PC-3 (cell line): Measurements from ENCODE around the gene HGD. TPM values are rescaled to one million over a fixed set of nuclear protein-coding genes. Genes with fewer than 3 reads are reported as not detected.

Experiments used
- ATAC-seq: fragments of 200-7000 bp; cut with Tn5 transposase; 2 replicates; pipeline ENCODE4 v1.9.1; 2020; ENCODE audit warnings: mild to moderate bottlenecking, moderate library complexity
- BruUV-seq: library from RNA; stranded (reverse); fragments of 400-500 nt; replicated peaks from 2 replicates; lab custom pipeline; 2021; lab: Mats Ljungman, UMichigan
- CTCF ChIA-PET: fragments of 300-600 bp; sonication (Branson Sonifier 250); formaldehyde crosslinking; loops from one replicate; lab custom pipeline; 2022; ENCODE audit warnings: antibody characterized with exemption; lab: Charles Lee
- POLR2A ChIA-PET: fragments of 300-600 bp; sonication (Branson Sonifier 250); formaldehyde crosslinking; loops from one replicate; lab custom pipeline; 2022; ENCODE audit warnings: antibody characterized with exemption; ENCODE audit not compliant: unreplicated experiment; lab: Charles Lee
- DNase-seq: peaks from one replicate; pipeline ENCODE4 v3.0.0-alpha.2; 2015
- H2AFZ ChIP-seq: fragments of 300-600 bp; sonication (generic); 2 replicates; pipeline ENCODE4 v1.6.0; 2016; ENCODE audit warnings: antibody characterized with exemption, low read length
- H3F3A ChIP-seq: fragments of 300-600 bp; sonication (generic); one replicate; pipeline ENCODE4 v1.6.0; 2017; ENCODE audit warnings: antibody characterized with exemption, low read length, control low read depth, mild to moderate bottlenecking; ENCODE audit not compliant: unreplicated experiment
- H3K27ac ChIP-seq: fragments of 300-600 bp; sonication (generic); 2 replicates; pipeline ENCODE4 v1.5.1; 2016; ENCODE audit warnings: mild to moderate bottlenecking, low read length
- H3K27me3 ChIP-seq: fragments of 300-600 bp; sonication (generic); 2 replicates; pipeline ENCODE4 v1.6.1; 2016; ENCODE audit warnings: low read length, mixed read lengths
- H3K36me3 ChIP-seq: fragments of 300-600 bp; sonication (generic); 2 replicates; pipeline ENCODE4 v1.6.1; 2016; ENCODE audit warnings: low read depth, mixed run types, low read length, mixed read lengths
- H3K4me1 ChIP-seq: fragments of 300-600 bp; sonication (generic); 2 replicates; pipeline ENCODE4 v1.5.1; 2016; ENCODE audit warnings: low read length; ENCODE audit not compliant: insufficient read depth
- H3K4me2 ChIP-seq: fragments of 300-600 bp; sonication (generic); 2 replicates; pipeline ENCODE4 v1.6.0; 2016; ENCODE audit warnings: low read length
- H3K4me3 ChIP-seq: fragments of 300-600 bp; sonication (generic); 2 replicates; pipeline ENCODE4 v1.5.1; 2016; ENCODE audit warnings: mild to moderate bottlenecking, low read length, mixed read lengths
- H3K79me2 ChIP-seq: fragments of 300-600 bp; sonication (generic); 2 replicates; pipeline ENCODE4 v1.6.1; 2017; ENCODE audit warnings: low read length, mixed read lengths
- H3K9ac ChIP-seq: fragments of 300-600 bp; sonication (generic); 2 replicates; pipeline ENCODE4 v1.6.0; 2016; ENCODE audit warnings: mild to moderate bottlenecking, low read length
- H3K9me2 ChIP-seq: fragments of 300-600 bp; sonication (generic); replicated peaks from 2 replicates; pipeline ENCODE4 v1.6.1; 2016; ENCODE audit warnings: mixed run types, low read length, mixed read lengths
- H3K9me3 ChIP-seq: fragments of 300-600 bp; sonication (generic); 2 replicates; pipeline ENCODE4 v1.6.1; 2016; ENCODE audit warnings: low read length, mixed read lengths
- H4K20me1 ChIP-seq: fragments of 300-600 bp; sonication (generic); 2 replicates; pipeline ENCODE4 v1.6.1; 2016; ENCODE audit warnings: low read length, mixed read lengths
- EZH2 ChIP-seq: fragments of 300-600 bp; sonication (generic); IDR thresholded peaks from one replicate; pipeline ENCODE4 v1.6.1; 2017; ENCODE audit warnings: antibody characterized with exemption, mild to moderate bottlenecking, low read length; ENCODE audit not compliant: unreplicated experiment
- EZH2phosphoT487 ChIP-seq: fragments of 300-600 bp; sonication (generic); IDR thresholded peaks from 2 replicates; pipeline ENCODE4 v1.6.1; 2018; ENCODE audit warnings: mild to moderate bottlenecking, antibody characterized with exemption, low read length, borderline replicate concordance
- intact Hi-C: fragments of 100-400 bp; cut with micrococcal nuclease; formaldehyde crosslinking; loops from 2 replicates; pipeline ENCODE4 v1.9.0; 2023
- total RNA-seq: library from RNA; depleted of rRNA; stranded (reverse); fragments of >200 nt; gene quantifications from 2 replicates; pipeline ENCODE4 v1.2.3, GENCODE V29; 2014
- TF ChIP-seq, protein P1 (sequence below): fragments of 300-600 bp; sonication (generic); conservative IDR thresholded peaks from 2 replicates; pipeline ENCODE4 v1.5.1; 2017; ENCODE audit warnings: antibody characterized with exemption, low read depth, mild to moderate bottlenecking, low read length

Gene HGD
- total RNA-seq, 1 experiment from 2014 or later: 0.11 TPM

DNA sequence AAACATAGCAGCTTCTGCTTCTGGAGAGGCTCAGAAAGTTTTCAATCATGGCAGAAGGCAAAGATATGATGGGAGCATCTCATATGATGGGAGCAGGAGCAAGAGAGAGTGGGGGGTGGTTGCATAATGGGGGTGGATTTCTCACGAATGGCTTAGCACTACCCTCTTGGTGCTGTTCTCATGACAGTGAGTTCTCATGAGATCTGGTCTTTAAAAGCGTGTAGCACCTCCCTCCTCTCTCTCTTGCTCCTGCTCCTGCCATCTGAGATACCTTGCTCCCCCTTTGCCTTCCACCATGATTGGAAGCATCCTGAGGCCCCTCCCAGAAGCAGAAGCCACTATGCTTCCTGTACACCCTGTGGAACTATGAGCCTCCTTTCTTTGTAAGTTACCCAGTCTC is 22.2 kb downstream of the HGD start:
- ChIA-PET POLR2A (no interaction called here), CTCF (no interaction called here)
- no peak for ATAC-seq
- no peaks in the 10 kb centered on the region for H3F3A ChIP-seq
- H3K4me2 ChIP-seq: no peak overlapping the region
- H3K27ac ChIP-seq: no peak overlapping the region
- TF ChIP-seq EZH2phosphoT487: no peak
- TF ChIP-seq, protein P1, sequence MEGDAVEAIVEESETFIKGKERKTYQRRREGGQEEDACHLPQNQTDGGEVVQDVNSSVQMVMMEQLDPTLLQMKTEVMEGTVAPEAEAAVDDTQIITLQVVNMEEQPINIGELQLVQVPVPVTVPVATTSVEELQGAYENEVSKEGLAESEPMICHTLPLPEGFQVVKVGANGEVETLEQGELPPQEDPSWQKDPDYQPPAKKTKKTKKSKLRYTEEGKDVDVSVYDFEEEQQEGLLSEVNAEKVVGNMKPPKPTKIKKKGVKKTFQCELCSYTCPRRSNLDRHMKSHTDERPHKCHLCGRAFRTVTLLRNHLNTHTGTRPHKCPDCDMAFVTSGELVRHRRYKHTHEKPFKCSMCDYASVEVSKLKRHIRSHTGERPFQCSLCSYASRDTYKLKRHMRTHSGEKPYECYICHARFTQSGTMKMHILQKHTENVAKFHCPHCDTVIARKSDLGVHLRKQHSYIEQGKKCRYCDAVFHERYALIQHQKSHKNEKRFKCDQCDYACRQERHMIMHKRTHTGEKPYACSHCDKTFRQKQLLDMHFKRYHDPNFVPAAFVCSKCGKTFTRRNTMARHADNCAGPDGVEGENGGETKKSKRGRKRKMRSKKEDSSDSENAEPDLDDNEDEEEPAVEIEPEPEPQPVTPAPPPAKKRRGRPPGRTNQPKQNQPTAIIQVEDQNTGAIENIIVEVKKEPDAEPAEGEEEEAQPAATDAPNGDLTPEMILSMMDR: no peak
- TF ChIP-seq EZH2: no peak
- peaks cover 11% of the 10 kb centered on the region for H3K4me1 ChIP-seq
- H2AFZ ChIP-seq: no peak overlapping the region
- no peaks in the 10 kb centered on the region for H4K20me1 ChIP-seq
- no peaks in the 10 kb centered on the region for H3K36me3 ChIP-seq
- no peaks in the 10 kb centered on the region for H3K9me2 ChIP-seq
- no peak overlapping the region for H3K4me3 ChIP-seq
- no TSS peak for BruUV-seq
- H3K9me3 ChIP-seq: no peaks in the 10 kb centered on the region
- intact Hi-C loops: no loop called here
- no peaks in the 10 kb centered on the region for H3K27me3 ChIP-seq
- no peak for DNase-seq
- H3K9ac ChIP-seq: no peak overlapping the region
- no peaks in the 10 kb centered on the region for H3K79me2 ChIP-seq

DNA sequence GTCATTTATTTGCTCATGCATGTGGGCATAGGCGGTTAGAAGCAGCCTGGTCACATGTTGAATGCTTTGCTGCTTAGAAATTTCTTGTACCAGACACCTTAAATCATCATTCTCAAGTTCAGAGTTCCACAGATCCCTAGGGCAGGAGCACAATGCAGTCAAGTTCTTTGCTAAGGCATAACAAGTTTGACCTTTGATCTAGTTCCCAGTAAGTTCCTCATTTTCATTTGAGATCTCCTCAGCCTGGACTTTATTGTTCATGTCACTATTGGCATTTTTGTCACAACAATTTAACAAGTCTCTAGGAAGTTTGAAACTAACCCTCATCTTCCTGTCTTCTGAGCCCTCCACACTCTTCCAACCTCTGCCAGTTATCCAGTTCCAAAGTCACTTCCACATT is 22.8 kb downstream of the HGD start:
- intact Hi-C loops: no loop called here
- CTCF ChIA-PET: no interaction called here
- H3K4me2 ChIP-seq: no peak overlapping the region

DNA sequence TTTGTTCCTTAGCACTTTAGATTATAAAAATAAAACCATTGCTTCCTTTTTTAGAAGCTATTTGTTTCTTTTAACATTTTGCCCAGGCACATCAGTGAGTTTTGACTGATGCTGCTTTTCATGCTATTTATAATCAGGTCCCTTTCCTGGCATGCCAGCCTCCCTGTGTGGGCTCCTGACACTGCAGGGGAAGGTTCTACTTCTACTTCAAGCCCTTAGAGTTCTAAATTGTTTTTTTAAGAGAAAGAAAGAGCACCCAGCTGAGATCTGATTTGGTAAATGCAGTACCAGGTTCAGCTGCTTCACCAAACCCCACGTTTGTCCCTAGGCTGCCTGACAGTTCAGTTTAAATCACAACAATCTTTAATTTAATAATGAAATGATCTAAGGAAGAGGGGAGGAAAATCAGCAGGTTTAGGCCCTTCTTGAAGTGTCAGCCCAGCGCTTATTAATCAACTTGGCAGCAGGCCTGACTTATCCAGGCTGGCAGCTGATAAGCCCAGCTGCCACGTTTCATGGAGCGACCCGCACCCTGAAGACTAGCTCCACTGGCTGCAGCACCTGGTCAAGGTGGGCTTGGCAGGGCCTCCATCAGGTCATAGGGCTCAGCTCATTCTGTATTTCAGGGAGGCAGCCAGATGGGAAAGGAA is 29.0 kb downstream of the HGD start:
- intact Hi-C loops: no loop called here
- BruUV-seq: no TSS peak
- Histone ChIP-seq H3K9me3 (no peaks in the 10 kb centered on the region), H3K4me1 (no peaks in the 10 kb centered on the region), H3K9ac (no peak overlapping the region), H3K4me2 (no peak overlapping the region), H3K27ac (no peak overlapping the region), H4K20me1 (no peaks in the 10 kb centered on the region), H2AFZ (no peak overlapping the region), H3K4me3 (no peak overlapping the region), H3K36me3 (no peaks in the 10 kb centered on the region), H3F3A (no peaks in the 10 kb centered on the region), H3K27me3 (no peaks in the 10 kb centered on the region), H3K9me2 (no peaks in the 10 kb centered on the region), H3K79me2 (no peaks in the 10 kb centered on the region)
- CTCF ChIA-PET: no interaction called here
- ATAC-seq (no peak), DNase-seq (no peak)
- TF ChIP-seq EZH2phosphoT487: no peak
- no peak for TF ChIP-seq EZH2
- POLR2A ChIA-PET: no interaction called here

More for the DNA sequence above, 22.8 kb downstream of the HGD start:
- Histone ChIP-seq H3K4me3 (no peak overlapping the region), H2AFZ (no peak overlapping the region), H3K27me3 (no peaks in the 10 kb centered on the region), H3K4me1 (peaks cover 11% of the 10 kb centered on the region), H3K79me2 (no peaks in the 10 kb centered on the region), H3K27ac (no peak overlapping the region), H3K9me3 (no peaks in the 10 kb centered on the region), H3F3A (no peaks in the 10 kb centered on the region), H3K9ac (no peak overlapping the region), H3K9me2 (no peaks in the 10 kb centered on the region), H3K36me3 (no peaks in the 10 kb centered on the region), H4K20me1 (no peaks in the 10 kb centered on the region)
- BruUV-seq: no TSS peak
- TF ChIP-seq, protein P1: no peak
- TF ChIP-seq EZH2: no peak
- no peak for TF ChIP-seq EZH2phosphoT487
- ATAC-seq (no peak), DNase-seq (no peak)
- POLR2A ChIA-PET: no interaction called here
